ENCODE results near the gene CANT1. TPM values are rescaled to one million over a fixed set of nuclear protein-coding genes. Genes with fewer than 3 reads are reported as not detected.

CANT1 gene
- total RNA-seq, 4 donors from 2014 or later = 17.5 to 38.3 (median 26.6) TPM

DNA sequence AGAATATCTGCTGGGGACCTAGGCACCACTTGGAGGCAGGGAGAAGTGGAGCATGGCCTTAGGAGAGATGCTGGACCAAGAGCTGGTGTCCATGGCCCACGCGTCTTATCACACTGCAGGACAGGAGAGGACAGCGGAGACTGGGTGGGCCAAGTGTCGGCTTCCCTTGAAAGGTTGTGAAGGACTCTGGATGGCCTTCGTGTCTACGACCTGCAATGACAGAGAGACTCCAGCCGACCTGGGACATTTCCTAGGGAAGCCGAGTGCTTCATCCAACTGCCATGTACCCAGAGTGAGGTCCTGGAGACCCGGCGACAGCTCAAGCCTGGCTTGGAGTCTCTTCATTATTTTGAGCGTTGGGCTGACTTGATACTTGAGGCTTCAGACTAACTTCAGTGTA, 34.9 kb upstream of the CANT1 start:
- intact Hi-C loops (cut with DNase I; ENCODE audit: low total_unique reads) = no loop called here
- DNase-seq = no peak
- in situ Hi-C loops (cut with MboI; ENCODE audit: low sequenced_read_pairs in 4 of 4) = no loop called here
- H3K27me3 ChIP-seq = peaks cover 0 to 3% (median 0%) of the 10 kb centered on the region in 3 donors
- no peak overlapping the region for H3K27ac ChIP-seq
- H3K36me3 ChIP-seq = no peaks in the 10 kb centered on the region
- no peak for TF ChIP-seq POLR2A (IDR thresholded peaks at IDR 0.05)
- TF ChIP-seq, protein P1, sequence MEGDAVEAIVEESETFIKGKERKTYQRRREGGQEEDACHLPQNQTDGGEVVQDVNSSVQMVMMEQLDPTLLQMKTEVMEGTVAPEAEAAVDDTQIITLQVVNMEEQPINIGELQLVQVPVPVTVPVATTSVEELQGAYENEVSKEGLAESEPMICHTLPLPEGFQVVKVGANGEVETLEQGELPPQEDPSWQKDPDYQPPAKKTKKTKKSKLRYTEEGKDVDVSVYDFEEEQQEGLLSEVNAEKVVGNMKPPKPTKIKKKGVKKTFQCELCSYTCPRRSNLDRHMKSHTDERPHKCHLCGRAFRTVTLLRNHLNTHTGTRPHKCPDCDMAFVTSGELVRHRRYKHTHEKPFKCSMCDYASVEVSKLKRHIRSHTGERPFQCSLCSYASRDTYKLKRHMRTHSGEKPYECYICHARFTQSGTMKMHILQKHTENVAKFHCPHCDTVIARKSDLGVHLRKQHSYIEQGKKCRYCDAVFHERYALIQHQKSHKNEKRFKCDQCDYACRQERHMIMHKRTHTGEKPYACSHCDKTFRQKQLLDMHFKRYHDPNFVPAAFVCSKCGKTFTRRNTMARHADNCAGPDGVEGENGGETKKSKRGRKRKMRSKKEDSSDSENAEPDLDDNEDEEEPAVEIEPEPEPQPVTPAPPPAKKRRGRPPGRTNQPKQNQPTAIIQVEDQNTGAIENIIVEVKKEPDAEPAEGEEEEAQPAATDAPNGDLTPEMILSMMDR (IDR thresholded peaks at IDR 0.05 in 4 of 5, conservative IDR thresholded peaks at IDR 0.05 in 1 of 5) = no peak
- no peak for ATAC-seq
- peaks cover 10 to 13% of the 10 kb centered on the region in 2 donors for H3K4me1 ChIP-seq
- H3K9me3 ChIP-seq = no peaks in the 10 kb centered on the region
- H3K4me3 ChIP-seq = no peak overlapping the region

DNA sequence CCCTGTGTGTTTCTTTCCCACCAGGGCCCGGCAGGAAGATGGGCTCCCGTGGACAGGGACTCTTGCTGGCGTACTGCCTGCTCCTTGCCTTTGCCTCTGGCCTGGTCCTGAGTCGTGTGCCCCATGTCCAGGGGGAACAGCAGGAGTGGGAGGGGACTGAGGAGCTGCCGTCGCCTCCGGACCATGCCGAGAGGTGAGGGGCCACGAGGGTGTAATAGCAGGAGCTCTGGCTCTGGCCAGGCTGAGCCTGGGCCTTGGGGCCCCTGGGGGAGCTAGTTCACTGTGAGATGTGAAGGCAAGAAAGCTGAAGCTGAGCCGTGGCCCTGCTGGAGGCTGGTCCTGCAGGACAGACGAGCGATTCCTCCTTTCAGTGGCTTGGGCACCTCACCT, 34.4 kb upstream of the CANT1 start:
- no peak for TF ChIP-seq POLR2A (IDR thresholded peaks at IDR 0.05)
- TF ChIP-seq, protein P1 (IDR thresholded peaks at IDR 0.05 in 4 of 5, conservative IDR thresholded peaks at IDR 0.05 in 1 of 5) = no peak
- H3K4me1 ChIP-seq = peaks cover 10 to 13% of the 10 kb centered on the region in 2 donors
- ATAC-seq = no peak
- in situ Hi-C loops (cut with MboI; ENCODE audit: low sequenced_read_pairs in 4 of 4) = no loop called here
- no peak for DNase-seq
- H3K9me3 ChIP-seq = no peaks in the 10 kb centered on the region
- no peak overlapping the region for H3K27ac ChIP-seq
- intact Hi-C loops (cut with DNase I; ENCODE audit: low total_unique reads) = no loop called here
- peaks cover 0 to 3% (median 0%) of the 10 kb centered on the region in 3 donors for H3K27me3 ChIP-seq
- H3K36me3 ChIP-seq = no peaks in the 10 kb centered on the region
- H3K4me3 ChIP-seq = no peak overlapping the region

DNA sequence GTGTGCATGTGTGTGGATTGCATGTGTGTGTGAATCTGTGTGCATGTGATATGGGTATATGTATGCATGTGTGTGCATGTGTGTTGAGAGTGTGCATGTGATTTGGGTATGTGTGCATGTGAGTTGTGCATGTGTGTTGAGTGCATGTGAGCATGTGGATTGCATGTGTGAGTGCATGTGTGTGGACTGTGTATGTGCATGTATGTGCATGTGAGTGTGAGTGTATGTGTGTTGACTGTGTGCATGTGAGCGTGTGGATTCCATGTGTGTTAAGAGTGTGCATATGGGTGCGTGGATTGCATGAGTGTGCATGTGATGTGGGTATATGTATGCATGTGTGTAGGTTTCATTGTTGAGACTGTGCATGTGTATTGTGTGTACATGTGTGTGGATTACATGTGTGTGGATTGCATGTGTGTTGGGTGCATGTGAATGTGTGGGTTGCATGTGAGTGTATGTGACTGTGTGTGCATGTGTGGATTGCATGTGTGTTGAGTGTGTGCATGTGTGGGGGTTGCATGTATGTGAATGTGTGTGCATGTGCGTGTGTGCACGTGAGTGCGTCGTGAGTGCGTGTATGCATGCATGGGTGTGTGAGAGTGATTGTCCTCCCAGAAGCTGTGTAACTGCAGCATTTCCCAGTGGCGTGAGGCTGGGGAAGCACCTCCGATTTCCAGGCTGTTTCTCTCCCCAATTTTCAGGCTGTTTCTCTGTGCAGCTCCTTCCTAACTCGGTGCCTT, 33.8 kb upstream of the CANT1 start:
- H3K4me1 ChIP-seq = peaks cover 10 to 13% of the 10 kb centered on the region in 2 donors
- no peak for ATAC-seq

DNA sequence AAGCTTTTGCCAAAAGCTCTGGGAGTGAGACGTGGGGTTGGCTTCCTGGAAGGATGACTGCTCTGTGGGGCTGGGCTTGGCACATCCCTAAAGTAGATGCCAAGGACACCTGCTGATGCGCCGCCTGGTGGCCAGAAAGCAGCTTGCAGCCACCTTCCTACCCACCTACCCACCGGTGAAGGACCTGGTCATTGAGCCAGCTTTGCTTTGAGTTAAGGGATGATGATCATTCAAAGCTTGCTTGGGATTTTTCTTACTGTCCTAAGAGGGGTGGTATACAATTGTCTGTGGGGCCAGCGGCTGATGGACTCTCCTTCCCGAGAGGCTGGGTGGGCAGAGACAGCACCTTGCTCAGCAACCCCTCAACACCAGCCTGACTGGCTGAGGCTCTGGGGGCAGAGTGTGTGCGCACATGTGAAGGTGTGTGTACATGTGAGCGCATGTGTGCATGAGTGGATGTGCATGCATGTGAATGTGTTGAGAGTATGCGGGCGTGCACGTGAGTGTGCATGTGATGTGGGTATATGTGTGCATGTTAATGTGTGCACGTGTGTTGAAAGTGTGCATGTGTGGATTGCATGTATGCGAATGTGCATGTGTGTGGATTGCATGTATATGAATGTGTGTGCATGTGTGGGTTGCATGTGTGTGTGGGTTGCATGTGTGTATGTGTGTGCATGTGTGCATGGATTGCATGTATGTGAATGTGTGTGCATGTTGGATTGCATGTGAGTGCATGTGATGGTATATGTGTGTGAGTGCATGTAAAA, 33.0 kb upstream of the CANT1 start:
- Histone ChIP-seq H3K27me3 (peaks cover 0 to 3% (median 0%) of the 10 kb centered on the region in 3 donors), H3K27ac (no peak overlapping the region), H3K36me3 (no peaks in the 10 kb centered on the region), H3K4me1 (peaks cover 10 to 13% of the 10 kb centered on the region in 2 donors), H3K9me3 (no peaks in the 10 kb centered on the region), H3K4me3 (no peak overlapping the region)
- intact Hi-C loops (cut with DNase I; ENCODE audit: low total_unique reads) (loop anchor here (1.0 kb wide), 1 partner anchor 23 kb away; no protein-coding TSS in a partner anchor), in situ Hi-C loops (cut with MboI; ENCODE audit: low sequenced_read_pairs in 4 of 4) (no loop called here)
- ATAC-seq = peak; percentile 44 to 51
- DNase-seq = peak; percentile 42 to 61
- TF ChIP-seq, protein P1 (IDR thresholded peaks at IDR 0.05 in 4 of 5, conservative IDR thresholded peaks at IDR 0.05 in 1 of 5) = peak; percentile 72 to 89 (median 83)
- TF ChIP-seq POLR2A (IDR thresholded peaks at IDR 0.05) = no peak

More for the DNA sequence above, 33.8 kb upstream of the CANT1 start:
- DNase-seq = no peak
- no peaks in the 10 kb centered on the region for H3K36me3 ChIP-seq
- TF ChIP-seq, protein P1 (IDR thresholded peaks at IDR 0.05 in 4 of 5, conservative IDR thresholded peaks at IDR 0.05 in 1 of 5) = no peak
- no peak for TF ChIP-seq POLR2A (IDR thresholded peaks at IDR 0.05)
- intact Hi-C loops (cut with DNase I; ENCODE audit: low total_unique reads) (no loop called here), in situ Hi-C loops (cut with MboI; ENCODE audit: low sequenced_read_pairs in 4 of 4) (no loop called here)
- H3K27me3 ChIP-seq = peaks cover 0 to 3% (median 0%) of the 10 kb centered on the region in 3 donors
- H3K4me3 ChIP-seq = no peak overlapping the region
- H3K9me3 ChIP-seq = no peaks in the 10 kb centered on the region
- H3K27ac ChIP-seq = no peak overlapping the region
